Measurements from ENCODE around the gene AFP. TPM values are rescaled to one million over a fixed set of nuclear protein-coding genes. Genes with fewer than 3 reads are reported as not detected.

AFP gene
- polyA plus RNA-seq, 3 donors = not detected

GRCh38 chr4:73416423-73417087 is 19.5 kb upstream of the AFP start:
- no peaks in the 10 kb centered on the region for H3K79me2 ChIP-seq (ENCODE audit: insufficient read depth, low read length)
- Mint-ChIP-seq H3K4me3 (no peak overlapping the region), H3K27me3 (ENCODE audit: low read depth in 3 of 3) (no peaks in the 10 kb centered on the region), H3K4me1 (no peaks in the 10 kb centered on the region), H3K27ac (no peak overlapping the region), H3K36me3 (no peaks in the 10 kb centered on the region), H3K9me3 (peaks cover 0 to 3% (median 0%) of the 10 kb centered on the region in 7 donors)
- no peak overlapping the region for H2AFZ ChIP-seq (ENCODE audit: insufficient read depth, low read depth, low read length, poor library complexity, severe bottlenecking)
- intact Hi-C loops (cut with micrococcal nuclease) = no loop called here
- no peak for DNase-seq
- no peaks in the 10 kb centered on the region for H4K20me1 ChIP-seq (ENCODE audit: insufficient read depth, low read length)
- H3K4me1 ChIP-seq (ENCODE audit: control insufficient read depth in 1 of 2, insufficient read depth in 2 of 2, low read length in 2 of 2) = no peaks in the 10 kb centered on the region
- H3K27me3 ChIP-seq (ENCODE audit: control insufficient read depth in 2 of 2, insufficient read depth in 2 of 2, low read length in 2 of 2) = no peaks in the 10 kb centered on the region
- no CpG with 5 or more reads among the region's 2 CpGs for WGBS (ENCODE audit: insufficient coverage)
- H3K4me3 ChIP-seq (replicated peaks in 1 of 3; ENCODE audit: low read depth in 2 of 3, low read length in 3 of 3) = no peak overlapping the region
- H3K9me3 ChIP-seq (replicated peaks in 1 of 2; ENCODE audit: control insufficient read depth in 1 of 2, insufficient read depth in 1 of 2, low read length in 2 of 2) = no peaks in the 10 kb centered on the region
- no peak overlapping the region for H3K27ac ChIP-seq (ENCODE audit: low read depth in 1 of 2, low read length in 2 of 2)
- no peak for TF ChIP-seq CTCF (IDR thresholded peaks at IDR 0.05)
- H3K36me3 ChIP-seq (replicated peaks in 1 of 2; ENCODE audit: control insufficient read depth in 1 of 2, insufficient read depth in 2 of 2, low read length in 2 of 2) = no peaks in the 10 kb centered on the region
- H3K4me2 ChIP-seq (replicated peaks; ENCODE audit: extremely low read depth, low read length, poor library complexity, severe bottlenecking) = no peak overlapping the region
- H3K9ac ChIP-seq (ENCODE audit: insufficient read depth, low read length, poor library complexity, severe bottlenecking) = no peak overlapping the region

- Histone ChIP-seq H3K4me1 (ENCODE audit: control insufficient read depth in 1 of 2, insufficient read depth in 2 of 2, low read length in 2 of 2) (no peaks in the 10 kb centered on the region), H3K36me3 (replicated peaks in 1 of 2; ENCODE audit: control insufficient read depth in 1 of 2, insufficient read depth in 2 of 2, low read length in 2 of 2) (no peaks in the 10 kb centered on the region), H3K9ac (ENCODE audit: insufficient read depth, low read length, poor library complexity, severe bottlenecking) (no peak overlapping the region), H3K27me3 (ENCODE audit: control insufficient read depth in 2 of 2, insufficient read depth in 2 of 2, low read length in 2 of 2) (no peaks in the 10 kb centered on the region), H4K20me1 (ENCODE audit: insufficient read depth, low read length) (no peaks in the 10 kb centered on the region), H3K27ac (ENCODE audit: low read depth in 1 of 2, low read length in 2 of 2) (no peak overlapping the region), H2AFZ (ENCODE audit: insufficient read depth, low read depth, low read length, poor library complexity, severe bottlenecking) (no peak overlapping the region), H3K79me2 (ENCODE audit: insufficient read depth, low read length) (no peaks in the 10 kb centered on the region), H3K4me2 (replicated peaks; ENCODE audit: extremely low read depth, low read length, poor library complexity, severe bottlenecking) (no peak overlapping the region), H3K9me3 (replicated peaks in 1 of 2; ENCODE audit: control insufficient read depth in 1 of 2, insufficient read depth in 1 of 2, low read length in 2 of 2) (no peaks in the 10 kb centered on the region), H3K4me3 (replicated peaks in 1 of 3; ENCODE audit: low read depth in 2 of 3, low read length in 3 of 3) (no peak overlapping the region)
- no peak for TF ChIP-seq CTCF (IDR thresholded peaks at IDR 0.05)
- no peak for DNase-seq
- Mint-ChIP-seq H3K4me3 (no peak overlapping the region), H3K27me3 (ENCODE audit: low read depth in 3 of 3) (no peaks in the 10 kb centered on the region), H3K27ac (no peak overlapping the region), H3K4me1 (no peaks in the 10 kb centered on the region), H3K36me3 (no peaks in the 10 kb centered on the region), H3K9me3 (peaks cover 0 to 3% (median 0%) of the 10 kb centered on the region in 7 donors)
- WGBS (ENCODE audit: insufficient coverage) = no CpG with 5 or more reads among the region's 2 CpGs
- intact Hi-C loops (cut with micrococcal nuclease) = no loop called here
These were observed 18.7 kb upstream of the AFP start for GRCh38 chr4:73417342-73417741.

Measured in CD14-positive monocyte (primary cell).